Embryonic facial prominence (tissue), 1 donor: ENCODE measurements around the gene FHIT.
"Not testable (repeated sequence)": the region's sequence is repeated elsewhere in the genome, so short reads cannot be mapped to it uniquely, and the experiment has no call there.

ENCODE experiments used
- DNase-seq: peaks from one replicate; pipeline ENCODE4 v3.0.0-alpha.2; 2016; ENCODE audit errors: extremely low spot score

FHIT gene

GRCh38 chr3:60707452-60708020, 543.7 kb downstream of the FHIT start:
- no peak for DNase-seq

- no peak for DNase-seq
These were observed 547.1 kb downstream of the FHIT start for GRCh38 chr3:60703956-60704736.

GRCh38 chr3:60703008-60703407, 548.2 kb downstream of the FHIT start:
- no peak for DNase-seq

- no peak for DNase-seq
These were observed 553.1 kb downstream of the FHIT start for GRCh38 chr3:60698117-60698516.

GRCh38 chr3:60697132-60697531, 554.1 kb downstream of the FHIT start:
- DNase-seq: no peak

- no peak for DNase-seq
These were observed 554.7 kb downstream of the FHIT start for GRCh38 chr3:60696428-60697125.

GRCh38 chr3:60675424-60675823, 575.8 kb downstream of the FHIT start:
- no peak for DNase-seq

GRCh38 chr3:60674870-60675269, 576.4 kb downstream of the FHIT start:
- DNase-seq: no peak

- no peak for DNase-seq
These were observed 578.1 kb downstream of the FHIT start for GRCh38 chr3:60673123-60673522.

- DNase-seq: not testable (repeated sequence)
These were observed 578.9 kb downstream of the FHIT start for GRCh38 chr3:60672337-60672736.

GRCh38 chr3:60669636-60670035, 581.6 kb downstream of the FHIT start:
- no peak for DNase-seq

GRCh38 chr3:60660026-60660425, 591.2 kb downstream of the FHIT start:
- no peak for DNase-seq

GRCh38 chr3:60659098-60659497, 592.2 kb downstream of the FHIT start:
- DNase-seq: no peak

GRCh38 chr3:60657972-60658371, 593.3 kb downstream of the FHIT start:
- DNase-seq: no peak

- no peak for DNase-seq
These were observed 598.4 kb downstream of the FHIT start for GRCh38 chr3:60652829-60653228.

- no peak for DNase-seq
These were observed 599.5 kb downstream of the FHIT start for GRCh38 chr3:60651799-60652198.

- DNase-seq: no peak
These were observed 601.1 kb downstream of the FHIT start for GRCh38 chr3:60650171-60650570.

- DNase-seq: no peak
These were observed 605.5 kb downstream of the FHIT start for GRCh38 chr3:60645801-60646200.

GRCh38 chr3:60643831-60644230, 607.4 kb downstream of the FHIT start:
- no peak for DNase-seq

- no peak for DNase-seq
These were observed 609.9 kb downstream of the FHIT start for GRCh38 chr3:60641354-60641753.

- DNase-seq: no peak
These were observed 614.4 kb downstream of the FHIT start for GRCh38 chr3:60636846-60637245.

GRCh38 chr3:60633644-60634043, 617.6 kb downstream of the FHIT start:
- no peak for DNase-seq

GRCh38 chr3:60631509-60631908, 619.7 kb downstream of the FHIT start:
- DNase-seq: no peak
